Hepatocyte (in vitro differentiated cells): ENCODE measurements around the gene FLAD1. TPM values are rescaled to one million over a fixed set of nuclear protein-coding genes. Genes with fewer than 3 reads are reported as not detected.

Source experiments
- DNase-seq: peaks from one replicate; pipeline ENCODE4 v3.0.0-alpha.2; 2016; ENCODE audit warnings: low spot score
- H2AFZ ChIP-seq: fragments of 200-600 bp; sonication (generic); 2 replicates; pipeline ENCODE4 v1.6.0; 2016; ENCODE audit warnings: antibody characterized with exemption, mild to moderate bottlenecking
- H3K27ac ChIP-seq: fragments of 200-600 bp; sonication (generic); 2 replicates; pipeline ENCODE4 v1.5.1; 2016; ENCODE audit warnings: mild to moderate bottlenecking
- H3K27me3 ChIP-seq: fragments of 200-600 bp; sonication (generic); 2 replicates; pipeline ENCODE4 v1.6.1; 2016
- H3K36me3 ChIP-seq: fragments of 200-600 bp; sonication (generic); replicated peaks from 2 replicates; pipeline ENCODE4 v1.5.1; 2016; ENCODE audit warnings: low read depth; ENCODE audit not compliant: insufficient read depth
- H3K4me1 ChIP-seq: fragments of 200-600 bp; sonication (generic); 2 replicates; pipeline ENCODE4 v1.5.1; 2016; ENCODE audit warnings: mild to moderate bottlenecking, moderate library complexity; ENCODE audit not compliant: insufficient read depth
- H3K4me2 ChIP-seq: fragments of 200-600 bp; sonication (generic); 2 replicates; pipeline ENCODE4 v1.6.0; 2016
- H3K4me3 ChIP-seq: fragments of 200-600 bp; sonication (generic); 2 replicates; pipeline ENCODE4 v1.5.1; 2016; ENCODE audit warnings: mild to moderate bottlenecking
- H3K79me2 ChIP-seq: fragments of 200-600 bp; sonication (generic); 2 replicates; pipeline ENCODE4 v1.6.0; 2017; ENCODE audit warnings: mild to moderate bottlenecking
- H3K9me2 ChIP-seq: fragments of 200-600 bp; sonication (generic); replicated peaks from 2 replicates; pipeline ENCODE4 v1.6.0; 2017; ENCODE audit warnings: mild to moderate bottlenecking; ENCODE audit not compliant: insufficient read depth
- H3K9me3 ChIP-seq: fragments of 200-600 bp; sonication (generic); 2 replicates; pipeline ENCODE4 v1.5.1; 2016; ENCODE audit warnings: low read depth, mild to moderate bottlenecking
- H4K20me1 ChIP-seq: fragments of 200-600 bp; sonication (generic); 2 replicates; pipeline ENCODE4 v1.6.0; 2016; ENCODE audit warnings: mild to moderate bottlenecking; ENCODE audit not compliant: insufficient read depth, poor library complexity, severe bottlenecking
- CTCF ChIP-seq: fragments of 200-600 bp; sonication (generic); IDR thresholded peaks from 2 replicates; pipeline ENCODE4 v1.5.1; 2016; ENCODE audit warnings: antibody characterized with exemption, mild to moderate bottlenecking; ENCODE audit not compliant: poor library complexity
- EZH2 ChIP-seq: fragments of 200-600 bp; sonication (generic); IDR thresholded peaks from 2 replicates; pipeline ENCODE4 v1.6.1; 2016; ENCODE audit warnings: antibody characterized with exemption, mild to moderate bottlenecking, borderline replicate concordance
- EZH2phosphoT487 ChIP-seq: fragments of 200-600 bp; sonication (generic); IDR thresholded peaks from one replicate; pipeline ENCODE4 v1.6.1; 2018; ENCODE audit warnings: antibody characterized with exemption, mild to moderate bottlenecking, low read depth, moderate library complexity; ENCODE audit not compliant: unreplicated experiment, severe bottlenecking
- WGBS: methylation state at CpG from one replicate; pipeline ENCODE4 v1.1.6; 2016; ENCODE audit warnings: low lambda C conversion rate; ENCODE audit errors: missing lambda C conversion rate; 5-methylcytosine and 5-hydroxymethylcytosine counted together
- polyA plus RNA-seq: library from polyadenylated mRNA; unstranded; fragments of >200 nt; fragmentation: Nextera tagmentation; extraction: Ambion mirVana; gene quantifications from 2 replicates; pipeline ENCODE4 v1.2.1, GENCODE V29; 2016
- total RNA-seq: library from RNA; depleted of rRNA; stranded (reverse); fragments of >200 nt; gene quantifications from 2 replicates; pipeline ENCODE4 v1.2.3, GENCODE V29; 2014

FLAD1 gene
- total and polyA plus RNA-seq, 2 experiments from 2014 or later = 25.6 to 45.1 TPM

GRCh38 chr1:155030899-155031298 lies 47.8 kb downstream of the FLAD1 start:
- no peak for TF ChIP-seq EZH2phosphoT487
- TF ChIP-seq EZH2 = no peak
- TF ChIP-seq CTCF = no peak
- Histone ChIP-seq H3K9me3 (no peaks in the 10 kb centered on the region), H3K36me3 (no peaks in the 10 kb centered on the region), H2AFZ (no peak overlapping the region), H3K4me2 (no peak overlapping the region), H3K27me3 (no peaks in the 10 kb centered on the region), H3K27ac (no peak overlapping the region), H3K4me3 (no peak overlapping the region), H3K9me2 (no peaks in the 10 kb centered on the region), H3K4me1 (no peaks in the 10 kb centered on the region), H4K20me1 (no peaks in the 10 kb centered on the region), H3K79me2 (no peaks in the 10 kb centered on the region)
- DNase-seq = no peak
- 82% methylated on average over 9 of the region's 11 CpGs for WGBS

- H2AFZ ChIP-seq = no peak overlapping the region
- 90% methylated on average over 10 of the region's 12 CpGs for WGBS
- no peaks in the 10 kb centered on the region for H4K20me1 ChIP-seq
- H3K4me3 ChIP-seq = no peak overlapping the region
- H3K4me2 ChIP-seq = no peak overlapping the region
- no peaks in the 10 kb centered on the region for H3K36me3 ChIP-seq
- H3K9me3 ChIP-seq = no peaks in the 10 kb centered on the region
- no peaks in the 10 kb centered on the region for H3K79me2 ChIP-seq
- no peak overlapping the region for H3K27ac ChIP-seq
- no peaks in the 10 kb centered on the region for H3K27me3 ChIP-seq
- no peaks in the 10 kb centered on the region for H3K4me1 ChIP-seq
- no peak for TF ChIP-seq EZH2phosphoT487
- TF ChIP-seq EZH2 = no peak
- TF ChIP-seq CTCF = no peak
- no peaks in the 10 kb centered on the region for H3K9me2 ChIP-seq
- no peak for DNase-seq
Observed at GRCh38 chr1:155032886-155033285, 49.7 kb downstream of the FLAD1 start.

GRCh38 chr1:155033524-155033923 lies 50.4 kb downstream of the FLAD1 start, which contains the start of the genes DCST1 and DCST2:
TSS of gene DCST1 (plus strand) at chr1:155033824. CDS start at chr1:155034037, 213 bp downstream.
TSS of gene DCST2 (minus strand) at chr1:155033781. CDS start at chr1:155033701, 80 bp downstream.
- WGBS = 96% methylated on average over 9 of the region's 9 CpGs
- H4K20me1 ChIP-seq = no peaks in the 10 kb centered on the region
- no peak within 1 kb of the TSS for H2AFZ ChIP-seq

More at GRCh38 chr1:155033524-155033923, 50.4 kb downstream of the FLAD1 start, which contains the start of the genes DCST1 and DCST2:
- Histone ChIP-seq H3K27me3 (no peaks in the 10 kb centered on the region), H3K4me3 (no peak within 1 kb of the TSS), H3K27ac (no peak within 1 kb of the TSS), H3K79me2 (no peaks in the 10 kb centered on the region), H3K4me2 (no peak within 1 kb of the TSS), H3K4me1 (no peaks in the 10 kb centered on the region), H3K36me3 (no peaks in the 10 kb centered on the region), H3K9me3 (no peaks in the 10 kb centered on the region), H3K9me2 (no peaks in the 10 kb centered on the region)
- DNase-seq = no peak
- no peak for TF ChIP-seq CTCF
- no peak for TF ChIP-seq EZH2
- TF ChIP-seq EZH2phosphoT487 = no peak
